Lower lobe of right lung (tissue), 2 donors: Measurements from ENCODE around the gene UGGT2. TPM values are rescaled to one million over a fixed set of nuclear protein-coding genes. Genes with fewer than 3 reads are reported as not detected.

ENCODE experiments used
- ATAC-seq, 2 donors: fragments of 200-7000 bp; cut with Tn5 transposase; one replicate each; pipeline ENCODE4 v1.9.1; 2020 to 2022; ENCODE audit warnings: mild to moderate bottlenecking in 2 of 2, moderate library complexity in 2 of 2
- DNase-seq: peaks from one replicate; pipeline ENCODE4 v3.0.0-alpha.2; 2020
- H3K27ac ChIP-seq: fragments of 200-600 bp; one replicate; pipeline ENCODE4 v1.8.0; 2022
- H3K27me3 ChIP-seq: fragments of 200-600 bp; one replicate; pipeline ENCODE4 v1.8.0; 2022; ENCODE audit warnings: low read depth
- H3K36me3 ChIP-seq: fragments of 200-600 bp; one replicate; pipeline ENCODE4 v1.8.0; 2022; ENCODE audit warnings: mild to moderate bottlenecking
- H3K4me1 ChIP-seq: fragments of 200-600 bp; one replicate; pipeline ENCODE4 v1.8.0; 2022
- H3K4me3 ChIP-seq: fragments of 200-600 bp; one replicate; pipeline ENCODE4 v1.8.0; 2022; ENCODE audit warnings: mild to moderate bottlenecking
- H3K9me3 ChIP-seq: fragments of 200-600 bp; one replicate; pipeline ENCODE4 v1.8.0; 2022
- intact Hi-C: fragments of 100-400 bp; cut with DNase I; formaldehyde crosslinking; loops from one replicate; pipeline ENCODE4 v1.11.0; 2022
- total RNA-seq: library from RNA; stranded (reverse); fragmentation: NEBNext Ultra II Directional; extraction: Animal tissue kit (Norgen Biotek cat#: 25700); gene quantifications from one replicate; pipeline ENCODE4 v1.2.1, GENCODE V29; 2021
- TF ChIP-seq, protein P1 (sequence below): fragments of 200-600 bp; IDR thresholded peaks from one replicate; pipeline ENCODE4 v1.8.0; 2022; ENCODE audit warnings: antibody characterized with exemption, mild to moderate bottlenecking
- donor health status: DM: no; HTN: yes; CAD: no; lungs with severe emphysema.

The UGGT2 gene
- total RNA-seq, 1 donor from 2014 or later = 18.0 TPM

DNA sequence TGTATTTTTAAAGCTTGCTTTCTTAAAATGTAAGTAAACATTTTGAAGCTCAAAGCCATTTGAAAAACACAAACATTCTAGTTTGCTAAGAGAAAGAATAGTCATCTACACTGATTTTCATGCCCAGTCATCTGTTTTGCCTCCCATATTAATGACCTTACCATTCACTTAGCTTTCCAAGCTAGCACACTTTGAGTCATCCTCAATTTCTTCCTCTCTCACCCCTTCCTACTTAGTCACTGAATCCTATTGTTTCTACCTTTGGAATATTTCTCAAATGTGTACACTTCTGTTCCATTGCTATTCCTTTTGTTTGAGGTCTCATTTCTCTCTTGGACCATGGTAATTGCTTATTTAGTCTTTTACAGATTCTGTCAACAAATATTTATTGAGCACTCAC is 29.4 kb upstream of the UGGT2 start:
- no peaks in the 10 kb centered on the region for H3K4me1 ChIP-seq
- ATAC-seq = no peak
- H3K27me3 ChIP-seq = peaks cover 1% of the 10 kb centered on the region
- no peak overlapping the region for H3K27ac ChIP-seq
- H3K4me3 ChIP-seq = no peak overlapping the region
- intact Hi-C loops = no loop called here
- DNase-seq = no peak
- no peaks in the 10 kb centered on the region for H3K36me3 ChIP-seq
- TF ChIP-seq, protein P1, sequence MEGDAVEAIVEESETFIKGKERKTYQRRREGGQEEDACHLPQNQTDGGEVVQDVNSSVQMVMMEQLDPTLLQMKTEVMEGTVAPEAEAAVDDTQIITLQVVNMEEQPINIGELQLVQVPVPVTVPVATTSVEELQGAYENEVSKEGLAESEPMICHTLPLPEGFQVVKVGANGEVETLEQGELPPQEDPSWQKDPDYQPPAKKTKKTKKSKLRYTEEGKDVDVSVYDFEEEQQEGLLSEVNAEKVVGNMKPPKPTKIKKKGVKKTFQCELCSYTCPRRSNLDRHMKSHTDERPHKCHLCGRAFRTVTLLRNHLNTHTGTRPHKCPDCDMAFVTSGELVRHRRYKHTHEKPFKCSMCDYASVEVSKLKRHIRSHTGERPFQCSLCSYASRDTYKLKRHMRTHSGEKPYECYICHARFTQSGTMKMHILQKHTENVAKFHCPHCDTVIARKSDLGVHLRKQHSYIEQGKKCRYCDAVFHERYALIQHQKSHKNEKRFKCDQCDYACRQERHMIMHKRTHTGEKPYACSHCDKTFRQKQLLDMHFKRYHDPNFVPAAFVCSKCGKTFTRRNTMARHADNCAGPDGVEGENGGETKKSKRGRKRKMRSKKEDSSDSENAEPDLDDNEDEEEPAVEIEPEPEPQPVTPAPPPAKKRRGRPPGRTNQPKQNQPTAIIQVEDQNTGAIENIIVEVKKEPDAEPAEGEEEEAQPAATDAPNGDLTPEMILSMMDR = no peak
- H3K9me3 ChIP-seq = no peaks in the 10 kb centered on the region

GRCh38 chr13:96081888-96082287 is 28.7 kb upstream of the UGGT2 start:
- intact Hi-C loops = no loop called here

DNA sequence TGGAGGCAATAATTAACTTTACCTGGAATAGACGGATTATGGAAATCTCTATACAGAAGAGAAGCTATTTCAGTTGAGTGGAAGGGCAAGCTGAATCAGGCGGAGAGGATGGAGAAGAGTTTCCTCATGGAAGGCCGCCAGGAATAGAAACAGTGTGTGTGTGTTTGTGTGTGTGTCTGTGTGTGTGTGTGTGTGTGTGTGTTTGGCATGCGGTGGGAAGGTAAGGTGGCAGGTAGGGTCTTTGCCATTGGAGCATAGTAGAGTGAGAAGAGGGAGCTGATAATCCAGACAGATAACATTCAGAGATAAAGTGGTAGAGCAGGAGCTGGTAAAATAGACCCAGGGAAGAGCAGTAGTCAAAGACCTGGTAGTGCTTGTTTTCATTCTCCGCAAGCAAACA is 27.5 kb upstream of the UGGT2 start:
- TF ChIP-seq, protein P1 = no peak
- no peak for DNase-seq
- intact Hi-C loops = no loop called here
- Histone ChIP-seq H3K27me3 (no peaks in the 10 kb centered on the region), H3K4me3 (no peak overlapping the region), H3K36me3 (no peaks in the 10 kb centered on the region), H3K27ac (no peak overlapping the region), H3K4me1 (no peaks in the 10 kb centered on the region), H3K9me3 (no peaks in the 10 kb centered on the region)
- ATAC-seq = no peak

More at GRCh38 chr13:96081888-96082287, 28.7 kb upstream of the UGGT2 start:
- Histone ChIP-seq H3K36me3 (no peaks in the 10 kb centered on the region), H3K9me3 (no peaks in the 10 kb centered on the region), H3K4me3 (no peak overlapping the region), H3K4me1 (no peaks in the 10 kb centered on the region), H3K27me3 (no peaks in the 10 kb centered on the region), H3K27ac (no peak overlapping the region)
- ATAC-seq (no peak), DNase-seq (no peak)
- TF ChIP-seq, protein P1 = no peak

DNA sequence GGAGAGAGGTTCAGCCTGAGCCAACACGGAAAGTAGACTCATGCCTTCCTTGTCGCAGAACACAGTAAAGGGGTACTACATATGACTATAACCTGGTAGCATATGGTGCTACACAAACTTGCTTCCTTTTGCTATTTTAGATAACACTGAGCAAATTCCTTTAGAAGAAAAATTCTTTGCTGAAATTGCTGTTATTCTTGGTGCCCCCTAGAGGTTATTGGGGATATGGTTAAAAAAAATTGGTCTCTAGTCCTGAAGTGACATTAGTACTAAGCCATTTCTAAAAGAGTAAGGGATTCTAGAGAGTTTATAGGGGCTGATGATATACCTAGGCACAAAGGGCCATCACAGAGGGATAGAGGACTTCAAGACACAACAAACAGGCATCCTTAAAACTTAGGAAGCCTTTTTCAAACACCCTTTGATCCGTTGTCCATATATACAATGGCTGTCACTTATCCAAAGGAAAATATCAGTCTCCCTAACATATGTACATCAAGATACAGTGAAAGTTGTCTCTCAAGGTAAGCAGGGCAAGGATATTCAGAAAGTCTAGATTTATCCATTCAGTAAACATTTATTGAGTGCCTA is 22.8 kb upstream of the UGGT2 start:
- Histone ChIP-seq H3K4me1 (no peaks in the 10 kb centered on the region), H3K9me3 (no peaks in the 10 kb centered on the region), H3K4me3 (no peak overlapping the region), H3K27ac (no peak overlapping the region), H3K27me3 (no peaks in the 10 kb centered on the region), H3K36me3 (no peaks in the 10 kb centered on the region)
- intact Hi-C loops = no loop called here
- ATAC-seq (no peak), DNase-seq (no peak)
- TF ChIP-seq, protein P1 = peak; percentile 47

GRCh38 chr13:96072392-96072791 is 19.2 kb upstream of the UGGT2 start:
- H3K27ac ChIP-seq = no peak overlapping the region
- H3K27me3 ChIP-seq = no peaks in the 10 kb centered on the region
- no peak for ATAC-seq
- no peaks in the 10 kb centered on the region for H3K36me3 ChIP-seq
- no peaks in the 10 kb centered on the region for H3K4me1 ChIP-seq
- intact Hi-C loops = no loop called here
- no peak for DNase-seq
- H3K9me3 ChIP-seq = no peaks in the 10 kb centered on the region
- H3K4me3 ChIP-seq = no peak overlapping the region
- TF ChIP-seq, protein P1 = no peak
